ENCODE measurements around the gene NIFK. TPM values are rescaled to one million over a fixed set of nuclear protein-coding genes. Genes with fewer than 3 reads are reported as not detected.

Gene NIFK
- total RNA-seq, 1 donor from 2014 or later, result 50.7 TPM

DNA sequence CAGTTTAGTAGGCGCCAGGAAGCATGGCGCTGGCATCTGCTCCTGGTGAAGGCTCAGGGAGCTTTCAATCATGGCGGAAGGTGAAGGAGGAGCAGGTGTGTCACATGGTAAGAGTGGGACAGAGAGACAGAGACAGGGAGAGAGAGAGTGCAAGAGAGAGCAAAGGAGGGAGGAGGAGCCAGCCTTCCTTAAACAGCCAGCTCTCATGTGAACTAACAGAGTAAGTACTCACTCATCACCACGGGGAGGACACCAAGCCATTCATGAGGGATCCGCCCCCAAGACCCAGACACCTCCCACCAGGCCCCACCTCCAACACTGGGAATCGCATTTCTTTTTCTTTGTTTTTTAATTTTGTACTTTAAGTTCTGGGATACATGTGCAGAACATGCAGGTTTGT is 46.6 kb downstream of the NIFK start:
- H3K27ac Mint-ChIP-seq, result no peak overlapping the region
- H3K4me1 Mint-ChIP-seq, result peaks cover 5% of the 10 kb centered on the region
- TF ChIP-seq CTCF (IDR thresholded peaks at IDR 0.05; ENCODE audit: unreplicated experiment), result no peak
- DNase-seq (ENCODE audit: low spot score in 2 of 2, unreplicated experiment in 2 of 2), result no peak
- no peaks in the 10 kb centered on the region for H3K36me3 Mint-ChIP-seq
- H3K27me3 Mint-ChIP-seq (ENCODE audit: low read depth), result no peaks in the 10 kb centered on the region
- no peak overlapping the region for H3K4me3 Mint-ChIP-seq
- peaks cover 3% of the 10 kb centered on the region for H3K9me3 Mint-ChIP-seq

- Mint-ChIP-seq H3K9me3 (peaks cover 4% of the 10 kb centered on the region), H3K27ac (no peak overlapping the region), H3K4me1 (peaks cover 5% of the 10 kb centered on the region), H3K4me3 (no peak overlapping the region), H3K27me3 (ENCODE audit: low read depth) (no peaks in the 10 kb centered on the region), H3K36me3 (peaks cover under 1% of the 10 kb centered on the region)
- no peak for TF ChIP-seq CTCF (IDR thresholded peaks at IDR 0.05; ENCODE audit: unreplicated experiment)
- DNase-seq (ENCODE audit: low spot score in 2 of 2, unreplicated experiment in 2 of 2), result no peak
These were observed 47.3 kb downstream of the NIFK start for GRCh38 chr2:121689356-121689755.

GRCh38 chr2:121688820-121689219 is 47.9 kb downstream of the NIFK start:
- no peak for TF ChIP-seq CTCF (IDR thresholded peaks at IDR 0.05; ENCODE audit: unreplicated experiment)
- H3K4me1 Mint-ChIP-seq, result peaks cover 5% of the 10 kb centered on the region
- no peak overlapping the region for H3K27ac Mint-ChIP-seq
- no peaks in the 10 kb centered on the region for H3K27me3 Mint-ChIP-seq (ENCODE audit: low read depth)
- no peak for DNase-seq (ENCODE audit: low spot score in 2 of 2, unreplicated experiment in 2 of 2)
- peaks cover 9% of the 10 kb centered on the region for H3K9me3 Mint-ChIP-seq
- H3K36me3 Mint-ChIP-seq, result peaks cover 4% of the 10 kb centered on the region
- no peak overlapping the region for H3K4me3 Mint-ChIP-seq

DNA sequence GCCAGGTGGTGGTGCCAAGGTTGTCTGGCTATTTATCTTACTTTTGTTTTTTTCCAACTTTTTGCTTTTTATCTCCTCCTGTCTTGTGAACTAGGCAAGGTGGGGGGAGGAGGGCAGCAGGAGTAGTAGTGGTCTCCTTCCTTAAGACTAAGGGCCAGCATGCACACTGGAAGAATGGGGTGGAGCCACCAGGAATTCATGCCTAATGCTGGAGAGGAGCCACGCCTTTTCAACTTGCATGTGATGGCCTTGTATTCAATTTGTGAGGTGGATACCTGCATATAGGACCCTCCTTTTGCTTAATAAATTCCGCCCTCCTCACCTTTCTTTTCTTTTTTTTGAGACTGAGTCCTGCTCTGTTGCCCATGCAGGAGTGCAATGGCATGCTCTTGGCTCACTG is 49.8 kb downstream of the NIFK start:
- DNase-seq (ENCODE audit: low spot score in 2 of 2, unreplicated experiment in 2 of 2), result no peak
- no peak overlapping the region for H3K4me3 Mint-ChIP-seq
- H3K36me3 Mint-ChIP-seq, result peaks cover 10% of the 10 kb centered on the region
- no peak for TF ChIP-seq CTCF (IDR thresholded peaks at IDR 0.05; ENCODE audit: unreplicated experiment)
- H3K27me3 Mint-ChIP-seq (ENCODE audit: low read depth), result no peaks in the 10 kb centered on the region
- no peak overlapping the region for H3K27ac Mint-ChIP-seq
- H3K9me3 Mint-ChIP-seq, result peaks cover 21% of the 10 kb centered on the region
- H3K4me1 Mint-ChIP-seq, result peaks cover 5% of the 10 kb centered on the region

DNA sequence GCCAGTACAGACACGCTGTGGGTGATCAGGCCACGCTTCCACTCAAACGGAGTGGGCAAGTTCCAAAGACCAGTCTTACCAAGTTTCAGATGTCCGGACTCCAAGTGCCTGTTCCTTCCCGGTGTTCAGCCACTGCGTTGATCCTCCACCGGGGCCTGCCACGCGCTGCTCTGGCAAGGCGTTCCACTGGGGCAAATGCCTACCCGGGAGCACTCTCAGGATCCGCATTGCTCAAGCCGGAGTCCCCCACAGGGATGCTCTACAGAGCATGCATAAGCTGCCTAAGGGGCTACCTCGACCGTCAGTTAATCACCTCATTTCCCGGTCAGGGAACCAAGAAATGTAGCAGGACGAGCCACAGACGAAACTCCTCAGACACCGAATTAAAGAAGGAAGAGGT is 50.5 kb downstream of the NIFK start:
- no peak overlapping the region for H3K4me3 Mint-ChIP-seq

More for the DNA sequence above, 50.5 kb downstream of the NIFK start:
- no peak for DNase-seq (ENCODE audit: low spot score in 2 of 2, unreplicated experiment in 2 of 2)
- Mint-ChIP-seq H3K36me3 (peaks cover 10% of the 10 kb centered on the region), H3K4me1 (peaks cover 5% of the 10 kb centered on the region), H3K9me3 (peaks cover 28% of the 10 kb centered on the region), H3K27ac (no peak overlapping the region), H3K27me3 (ENCODE audit: low read depth) (no peaks in the 10 kb centered on the region)
- no peak for TF ChIP-seq CTCF (IDR thresholded peaks at IDR 0.05; ENCODE audit: unreplicated experiment)

All from mesothelial cell of epicardium (in vitro differentiated cells).